HG03039 (cell line): ENCODE results near the gene LRMDA.

Experiments used
- ATAC-seq: cut with Tn5 transposase; IDR thresholded peaks from one replicate; pipeline ENCODE4 v1.9.1; 2021; ENCODE audit warnings: mild to moderate bottlenecking, moderate library complexity; ENCODE audit not compliant: unreplicated experiment

LRMDA gene

DNA sequence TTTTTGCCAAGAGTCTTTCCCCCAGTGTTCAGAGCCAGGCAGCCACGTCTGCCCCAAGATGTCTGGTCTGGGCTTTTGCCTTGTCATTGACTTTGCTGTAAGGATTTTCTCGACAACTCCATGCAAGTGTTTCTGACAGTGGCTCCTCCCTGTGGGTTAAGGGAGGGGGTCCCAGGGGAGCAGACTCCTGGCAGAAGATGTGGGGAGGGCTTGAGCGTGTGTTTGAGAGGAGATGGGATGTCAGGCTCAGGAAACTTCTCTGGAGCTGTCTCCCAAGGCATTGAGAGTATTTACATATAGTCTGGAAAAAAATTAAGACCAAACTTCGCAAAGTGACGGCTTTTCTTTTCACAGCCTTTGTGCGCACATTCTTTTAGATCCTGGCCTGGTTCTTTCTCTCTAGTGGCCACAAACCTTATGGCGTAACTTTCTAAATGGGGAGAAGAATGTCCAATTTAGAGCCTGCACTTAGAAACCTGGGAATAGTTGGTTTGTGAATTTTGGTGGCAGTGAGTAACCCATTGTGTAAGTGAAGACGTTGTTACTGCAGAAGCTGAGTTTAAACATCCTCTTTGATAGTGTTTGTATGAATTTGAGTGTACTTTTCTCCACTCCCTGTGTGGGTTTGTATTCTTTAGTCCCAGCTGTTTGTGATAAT, 201.5 kb downstream of the LRMDA start:
- ATAC-seq = no peak

DNA sequence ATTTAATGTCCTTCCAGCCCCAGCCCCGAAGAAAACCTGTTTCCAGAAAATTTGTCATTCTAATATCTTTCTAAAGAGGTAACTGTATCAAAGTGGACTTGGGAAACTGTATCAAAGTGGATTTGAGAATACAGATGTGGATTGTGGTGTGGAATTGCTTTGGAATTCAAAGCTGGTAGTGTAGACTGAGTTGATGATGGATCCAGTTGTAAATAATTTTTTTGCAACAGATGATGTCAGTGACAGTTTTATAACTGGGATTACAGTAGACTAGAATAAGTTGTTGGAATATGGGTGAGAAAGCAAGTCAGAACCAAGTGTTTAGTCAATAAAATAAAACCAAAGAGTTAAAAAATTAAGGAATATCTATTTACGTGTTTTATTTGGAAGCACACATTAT, 202.1 kb downstream of the LRMDA start:
- ATAC-seq = no peak

DNA sequence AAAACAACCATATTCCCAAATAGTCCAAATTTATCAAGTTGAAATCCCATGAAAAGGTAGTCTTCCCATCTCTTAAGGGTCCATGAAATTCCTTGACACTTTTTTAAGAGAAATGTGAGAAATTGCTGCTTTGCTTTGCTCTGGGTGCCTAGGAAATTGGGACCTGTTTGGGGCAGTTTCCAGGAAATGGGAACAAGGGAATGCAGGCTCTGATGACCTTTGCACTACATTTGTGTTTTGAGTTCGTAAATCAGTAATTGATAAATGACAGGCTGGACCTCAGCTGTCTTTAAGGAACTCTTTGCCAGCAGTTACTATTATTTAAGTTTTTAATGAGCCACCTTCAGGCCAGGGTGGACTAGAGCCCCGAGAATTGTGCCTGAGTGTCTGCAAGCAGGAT, 203.5 kb downstream of the LRMDA start:
- ATAC-seq = no peak

DNA sequence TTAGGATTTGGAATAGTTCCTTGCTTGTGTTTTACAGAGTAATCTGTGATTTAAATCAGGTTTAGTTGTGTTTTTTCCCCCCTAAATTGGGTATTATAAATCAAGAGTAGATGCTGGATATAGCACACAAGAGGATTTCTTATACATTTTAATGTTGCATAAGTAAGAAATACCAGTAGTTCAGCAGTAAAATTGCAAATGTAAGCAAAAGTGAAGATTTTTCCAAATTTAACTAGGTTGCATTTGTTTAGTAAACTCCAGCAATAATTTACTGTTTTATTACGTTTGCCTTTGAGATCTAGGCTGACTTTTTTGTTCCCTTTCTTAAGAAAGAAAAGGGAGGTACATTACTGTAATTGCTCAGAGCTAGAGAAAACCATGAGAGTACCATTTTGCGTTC, 207.3 kb downstream of the LRMDA start:
- ATAC-seq = no peak

DNA sequence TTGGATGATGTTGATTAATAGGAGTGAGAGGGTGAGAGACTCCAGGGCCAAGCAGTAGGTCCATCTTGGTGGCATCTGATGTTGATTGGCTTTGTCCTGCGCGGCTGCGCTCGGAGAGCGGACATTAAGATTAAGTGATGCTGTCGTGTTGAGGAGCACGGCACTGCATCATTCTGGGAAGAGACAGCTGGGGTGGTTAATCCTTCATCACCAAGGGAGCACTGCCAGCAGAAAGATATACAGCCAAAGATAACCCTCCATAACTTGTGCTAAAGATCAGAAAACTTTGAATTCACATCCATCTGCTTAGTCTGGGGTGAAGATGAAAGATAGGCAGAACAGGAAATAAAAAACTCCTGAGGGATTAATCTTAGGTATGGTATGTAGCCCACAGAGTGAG, 208.3 kb downstream of the LRMDA start:
- no peak for ATAC-seq

DNA sequence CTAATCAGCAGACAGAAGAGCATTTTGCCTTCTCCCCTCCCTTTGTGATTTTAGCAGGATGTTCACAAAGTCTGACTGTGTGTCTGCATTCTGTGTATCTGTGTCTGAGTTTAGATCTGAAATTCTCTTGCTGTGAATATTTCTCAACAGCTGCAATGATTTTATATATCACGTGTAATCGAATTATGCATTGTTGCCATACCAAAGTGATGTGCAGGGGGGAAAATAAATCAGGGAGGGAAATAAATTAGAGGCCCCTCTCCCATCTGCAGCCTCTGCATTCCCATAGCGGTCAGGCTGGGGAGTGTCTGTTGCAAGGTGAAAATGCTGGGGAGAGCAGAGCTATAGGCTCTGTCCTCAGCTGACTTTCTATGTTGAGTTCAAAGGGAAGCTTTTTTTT, 209.0 kb downstream of the LRMDA start:
- no peak for ATAC-seq

DNA sequence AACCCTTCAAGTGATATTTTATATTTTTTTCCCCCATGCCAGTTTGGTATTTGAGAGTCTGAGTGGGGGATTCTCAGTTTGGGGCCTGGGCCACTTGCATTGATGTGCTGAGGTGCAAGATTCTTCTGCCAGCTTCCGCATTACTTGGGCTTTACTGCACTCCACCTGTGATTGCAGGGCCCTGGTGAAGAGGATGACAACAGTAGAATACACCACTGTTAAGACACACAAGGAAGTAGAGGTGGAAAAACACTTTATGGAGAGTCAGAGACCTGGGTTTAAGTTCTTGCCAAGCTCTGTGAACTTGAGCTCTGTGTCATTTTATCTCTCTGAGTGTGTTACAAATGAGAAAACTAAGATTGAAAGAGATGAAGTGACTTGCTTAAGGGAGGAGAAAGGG, 209.4 kb downstream of the LRMDA start:
- no peak for ATAC-seq

DNA sequence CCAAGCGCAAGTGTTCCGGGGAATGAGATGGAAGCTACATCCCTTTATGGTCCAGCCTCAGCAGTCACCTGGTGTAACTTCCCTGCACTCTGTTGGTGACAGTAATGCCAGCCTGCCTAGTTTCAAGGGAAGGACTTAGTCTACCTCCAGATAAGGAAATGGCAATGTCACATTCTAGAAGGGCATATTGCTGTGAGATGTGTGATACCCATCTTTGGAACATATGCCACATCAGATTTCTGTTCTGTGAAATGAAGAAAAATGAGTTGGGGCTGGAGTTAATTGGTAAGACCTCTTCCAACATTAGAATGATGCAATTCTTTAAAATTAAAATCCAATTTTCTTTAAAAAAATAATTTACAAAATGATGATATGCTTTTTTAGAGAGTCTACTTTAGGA, 212.0 kb downstream of the LRMDA start:
- ATAC-seq = no peak

DNA sequence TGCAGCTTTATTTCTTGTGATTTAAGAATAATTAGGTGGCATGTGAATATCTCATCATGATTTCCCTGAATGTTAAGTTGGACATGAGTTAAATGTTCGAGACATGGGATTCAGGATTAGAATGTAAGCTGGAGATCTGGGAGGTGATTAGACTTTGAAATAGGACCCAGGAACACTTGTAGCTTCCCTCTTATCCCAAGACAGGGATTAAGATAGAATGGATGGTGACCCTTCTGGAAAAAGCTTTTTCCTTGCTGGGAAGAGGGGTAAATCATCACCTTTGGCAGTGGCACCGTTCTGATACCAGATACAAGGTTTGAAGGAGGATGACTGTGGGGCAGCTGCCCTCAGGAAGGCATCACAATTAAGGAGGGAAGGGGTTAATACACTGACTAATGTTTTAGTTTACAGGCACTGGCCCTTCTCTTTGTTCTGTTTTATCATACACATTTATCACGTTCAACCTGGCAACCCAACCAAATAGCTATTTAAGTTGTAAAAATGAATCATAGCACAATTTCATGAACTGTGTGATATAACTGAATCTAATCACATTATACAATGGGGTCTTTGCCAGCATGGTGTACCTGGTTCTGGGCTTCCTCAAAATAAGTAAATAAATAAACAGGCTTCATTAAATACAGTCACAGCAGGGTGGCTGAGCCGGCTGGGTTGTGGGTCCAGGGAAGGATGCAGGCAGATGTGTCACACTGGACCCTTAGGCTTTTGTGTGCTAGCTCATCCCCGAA, 212.7 kb downstream of the LRMDA start:
- no peak for ATAC-seq

DNA sequence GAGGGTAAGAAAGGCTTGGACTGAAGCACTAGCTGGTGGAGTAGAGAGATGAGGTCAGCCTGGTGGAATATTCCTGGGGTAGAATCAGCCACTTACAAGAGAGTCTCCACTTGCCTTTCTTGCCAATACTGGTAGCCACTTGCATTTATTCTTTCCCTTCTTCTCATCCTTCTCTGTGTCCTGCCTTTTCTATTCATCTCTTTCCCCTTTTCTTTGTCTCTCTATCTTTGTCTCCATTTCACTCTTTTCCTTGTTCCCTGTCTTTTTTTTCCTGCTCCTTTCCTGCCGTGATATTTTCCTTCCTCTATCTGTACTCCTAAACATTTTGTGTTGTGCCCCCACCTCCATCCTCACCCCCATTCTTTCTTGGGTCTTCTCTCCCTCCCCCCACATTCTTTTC, 214.3 kb downstream of the LRMDA start:
- ATAC-seq = no peak

DNA sequence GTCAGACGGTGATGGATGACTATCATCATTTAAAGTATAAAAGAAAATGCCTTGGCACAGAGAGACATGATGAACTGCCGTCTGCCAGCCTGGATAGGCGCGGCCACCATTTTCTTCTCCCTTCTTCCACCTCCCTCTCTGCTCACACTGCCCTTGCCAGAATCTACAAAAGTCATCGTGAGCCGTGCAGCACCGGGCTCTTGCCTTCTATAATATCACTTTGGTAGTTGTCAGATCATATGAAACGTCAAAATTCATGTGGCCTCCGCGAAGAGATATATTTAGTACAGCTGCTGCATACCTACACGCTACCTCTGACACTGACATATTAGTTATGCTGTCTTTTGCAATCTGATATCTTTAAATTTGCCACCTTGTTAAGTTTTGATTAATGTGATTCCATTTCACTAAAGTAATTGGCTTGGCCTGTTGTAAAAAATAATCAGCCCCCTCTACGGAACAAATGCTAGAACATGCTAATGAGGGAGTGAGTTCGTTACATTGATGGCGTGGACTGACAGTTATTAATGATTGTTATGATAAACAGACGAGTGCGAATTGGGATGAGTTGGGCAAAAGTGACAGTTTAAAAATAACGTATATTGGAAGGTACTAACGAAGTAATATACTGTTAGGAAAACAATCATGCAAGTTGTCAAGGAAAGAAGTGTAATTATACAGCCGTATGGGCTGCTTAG, 214.9 kb downstream of the LRMDA start:
- no peak for ATAC-seq

DNA sequence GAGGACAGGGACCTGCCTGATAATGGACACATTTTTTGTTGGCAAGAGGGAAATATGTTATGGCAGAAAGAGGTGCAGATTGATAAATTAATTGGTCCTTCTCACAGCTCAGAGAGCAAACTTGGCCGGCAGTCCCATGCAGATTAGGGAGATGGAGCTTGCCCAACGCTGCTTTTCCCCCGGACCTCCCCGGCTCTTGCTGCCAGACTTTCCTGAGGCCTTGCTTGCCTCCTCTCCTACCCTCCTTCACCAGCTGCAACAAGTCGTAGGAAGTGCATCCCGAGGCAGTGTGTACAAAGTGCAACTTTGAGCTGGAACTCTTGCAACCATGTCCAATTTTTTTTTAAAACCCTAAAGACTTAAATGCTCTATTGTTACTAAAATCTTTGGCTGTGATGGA, 215.5 kb downstream of the LRMDA start:
- ATAC-seq = no peak

DNA sequence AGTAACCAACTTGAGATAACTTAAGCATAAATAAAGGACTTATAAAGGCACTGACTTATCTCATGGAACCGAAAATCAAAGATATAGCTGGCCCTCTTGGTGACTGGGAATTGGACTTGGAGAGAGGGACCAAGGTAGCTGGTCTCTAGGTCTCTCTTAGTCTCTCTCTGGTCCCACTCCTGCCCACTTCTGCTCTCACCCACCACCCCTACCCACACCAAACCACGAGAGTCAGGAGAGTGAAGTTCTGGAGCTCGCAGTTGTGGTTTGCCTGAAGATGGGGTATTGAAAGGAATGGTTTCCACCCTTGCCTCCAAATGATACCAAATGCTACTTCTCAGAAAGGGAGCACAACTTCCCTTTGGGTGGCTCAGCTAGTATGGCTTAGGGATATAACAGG, 216.3 kb downstream of the LRMDA start:
- ATAC-seq = no peak

DNA sequence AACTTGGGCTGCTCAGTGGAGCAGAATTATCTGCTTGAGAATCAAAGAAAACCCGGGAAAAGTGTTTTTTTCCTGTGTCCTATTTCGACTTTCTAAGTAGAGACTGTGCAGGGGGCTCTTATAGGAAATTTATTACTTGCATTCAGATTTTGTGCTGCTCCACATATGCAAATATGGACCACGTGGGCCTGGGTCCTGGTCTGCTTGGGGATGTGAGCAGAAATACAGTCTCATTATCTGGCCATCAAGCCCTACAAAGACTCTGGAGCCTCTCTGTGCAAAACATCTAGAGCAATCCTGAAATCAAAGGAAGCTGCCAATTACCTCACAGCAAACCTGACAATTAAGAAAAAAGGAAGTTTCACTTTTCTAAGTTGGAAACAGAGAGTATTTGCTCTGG, 216.9 kb downstream of the LRMDA start:
- no peak for ATAC-seq

DNA sequence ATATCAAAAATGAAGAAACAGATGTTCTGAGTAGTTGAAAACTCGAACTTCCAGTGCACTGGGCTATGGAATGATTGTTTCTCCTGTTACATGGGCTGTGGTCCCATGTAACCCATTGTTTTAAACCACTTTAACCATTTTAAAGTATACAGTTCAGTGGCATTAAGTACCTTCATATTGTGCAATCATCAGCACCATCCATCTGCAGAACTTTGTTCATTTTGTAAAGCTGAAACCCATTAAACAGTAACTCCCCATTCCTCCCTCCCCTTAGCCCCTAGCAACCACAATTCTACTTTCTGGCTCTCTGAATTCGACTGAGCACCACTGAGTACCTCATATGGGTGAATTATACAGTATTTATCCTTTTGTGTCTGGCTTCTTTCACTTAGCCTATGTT, 217.4 kb downstream of the LRMDA start:
- no peak for ATAC-seq

DNA sequence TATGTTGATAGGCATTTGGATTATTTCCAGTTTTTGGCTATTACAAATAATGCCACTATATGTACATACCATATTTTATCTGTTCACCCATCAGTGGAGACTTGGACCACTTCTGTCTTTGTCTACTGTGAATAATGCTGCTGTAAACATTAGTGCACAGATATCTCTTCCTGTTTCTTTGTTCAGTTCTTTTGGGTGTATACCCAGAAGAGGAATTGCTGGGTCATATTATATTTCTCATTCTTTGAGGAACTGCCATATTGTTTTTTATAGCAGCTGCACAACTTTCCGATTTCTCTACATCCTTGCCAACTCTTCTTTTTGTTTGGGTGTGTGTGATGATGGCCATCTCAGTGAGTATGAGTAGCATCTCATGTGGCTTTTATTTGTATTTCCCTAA, 218.0 kb downstream of the LRMDA start:
- no peak for ATAC-seq

DNA sequence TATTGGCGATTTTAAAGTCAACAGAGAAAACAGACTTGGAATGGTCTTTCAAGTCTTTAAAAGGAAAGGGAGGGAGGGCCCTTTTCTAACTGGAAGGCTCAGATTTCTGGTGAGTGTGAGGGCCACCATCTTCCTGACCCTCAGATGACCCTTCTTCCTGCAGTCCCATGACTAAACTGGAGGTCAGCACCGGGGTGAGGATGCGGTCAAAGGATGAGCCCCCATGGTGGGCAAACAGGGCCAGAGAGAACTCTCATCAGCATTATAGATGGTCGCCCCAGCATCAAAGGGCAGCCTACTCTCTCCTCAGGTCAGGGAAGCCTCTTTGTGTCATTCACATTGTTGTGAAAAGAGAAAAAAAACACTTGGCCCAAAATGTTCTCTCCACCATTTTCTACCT, 219.2 kb downstream of the LRMDA start:
- ATAC-seq = no peak

DNA sequence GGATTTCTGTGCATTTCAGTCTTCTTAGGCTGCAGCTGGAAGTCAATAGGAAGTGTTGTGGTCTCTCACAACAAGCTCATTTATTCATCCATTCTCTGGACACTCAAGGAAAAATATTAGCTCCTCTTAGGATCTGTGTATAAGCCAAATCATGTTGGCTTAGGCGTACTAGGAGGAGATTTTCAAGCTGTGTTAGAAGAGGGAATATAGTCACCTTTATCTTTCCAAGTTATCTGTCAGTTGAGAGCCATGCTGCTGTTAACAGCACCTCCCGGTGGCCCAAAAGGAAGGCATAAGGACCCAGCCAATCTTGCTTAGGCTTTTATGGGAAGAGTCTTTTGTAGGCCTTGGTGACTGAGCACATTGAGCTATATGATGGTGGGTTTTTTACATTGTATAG, 220.0 kb downstream of the LRMDA start:
- no peak for ATAC-seq

DNA sequence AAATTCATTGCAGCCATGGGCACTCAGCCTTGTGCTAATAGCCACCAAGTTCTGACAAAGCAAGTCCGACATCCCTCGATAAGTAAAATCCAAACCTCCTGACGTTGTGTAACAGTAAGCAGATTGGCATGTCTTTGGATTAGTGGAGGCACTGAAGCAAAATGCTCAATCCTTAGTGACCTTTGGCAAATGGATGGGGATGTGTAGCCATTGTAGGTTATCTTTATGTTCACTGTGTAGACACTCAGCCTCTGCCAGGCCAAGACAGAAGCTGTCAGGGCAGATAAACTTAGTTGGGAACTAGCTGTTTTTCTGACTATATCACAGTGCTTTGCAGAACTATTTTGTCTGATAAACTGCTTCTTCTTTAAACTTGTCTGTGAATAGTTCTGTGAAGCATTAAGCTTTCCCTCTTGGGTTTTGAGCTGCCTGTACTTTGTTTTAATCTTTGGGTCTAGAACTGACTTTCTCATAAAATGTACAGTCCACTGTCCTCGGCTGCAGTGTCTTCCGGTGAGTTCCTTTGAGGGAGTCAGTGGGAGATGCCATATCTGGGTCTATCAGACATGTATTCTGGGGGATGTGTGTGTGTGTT, 220.8 kb downstream of the LRMDA start:
- ATAC-seq = no peak

DNA sequence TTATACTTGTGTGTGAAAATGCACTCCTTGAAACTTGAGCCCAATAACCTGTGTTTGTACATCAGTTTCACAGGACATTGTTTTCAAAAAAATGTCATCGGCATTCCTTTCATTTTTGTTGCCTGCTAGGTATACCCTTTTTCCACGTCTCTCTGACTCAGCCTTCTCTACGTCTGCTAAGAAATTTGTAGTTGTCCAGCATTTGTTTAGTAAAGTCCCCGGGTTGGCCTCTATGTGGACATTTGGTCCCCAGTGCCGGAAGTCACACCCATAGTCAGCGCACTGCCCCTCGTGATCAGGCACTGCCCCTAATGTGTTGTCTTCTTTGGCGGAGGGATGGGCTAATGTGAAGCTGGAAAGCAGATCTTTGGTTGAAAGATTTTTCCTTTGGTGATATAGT, 222.3 kb downstream of the LRMDA start:
- ATAC-seq = no peak

DNA sequence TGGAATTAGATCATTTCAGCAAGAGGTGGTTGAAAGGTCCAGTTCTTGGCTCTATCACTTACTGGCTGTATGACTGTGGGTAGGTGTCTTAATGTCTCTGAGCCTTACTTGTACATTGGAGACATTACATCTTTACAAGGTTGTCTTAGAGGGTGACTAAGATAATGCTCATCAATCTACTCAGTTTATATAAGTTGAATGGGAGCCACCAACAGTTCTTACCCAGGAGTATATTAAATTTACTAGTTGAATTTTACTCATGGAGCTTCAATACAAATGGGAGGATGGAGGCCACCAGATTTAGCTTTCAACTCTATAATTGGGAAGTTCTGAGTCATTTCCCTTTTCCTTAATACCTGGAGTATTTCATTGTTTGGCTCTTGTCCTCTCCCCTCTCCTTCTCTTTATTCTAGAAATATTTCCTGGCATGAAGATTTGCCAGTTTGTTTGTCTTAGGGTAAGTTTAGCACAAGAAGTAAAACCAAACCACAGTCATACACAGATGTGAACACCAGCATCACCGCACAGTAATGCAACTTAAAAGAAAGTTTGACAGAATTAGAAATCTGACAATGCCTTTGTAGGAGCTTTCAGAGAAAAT, 222.8 kb downstream of the LRMDA start:
- no peak for ATAC-seq
